ENCODE results near the gene CALML4. TPM values are rescaled to one million over a fixed set of nuclear protein-coding genes. Genes with fewer than 3 reads are reported as not detected.
A peak's percentile ranks its signal among the peaks of the same experiment; 100 is the strongest.
"Not testable (repeated sequence)": the region's sequence is repeated elsewhere in the genome, so short reads cannot be mapped to it uniquely, and the experiment has no call there.

Gene CALML4
- total and polyA plus RNA-seq, 7 experiments from 2014 or later = 0.13 to 14.6 (median 2.8) TPM

GRCh38 chr15:68221530-68222431 lies 16.6 kb upstream of the CALML4 start:
- H3K4me1 ChIP-seq (ENCODE audit: control insufficient read depth in 2 of 2, insufficient read depth in 2 of 2, low read length in 2 of 2); H3K27me3 ChIP-seq (ENCODE audit: control insufficient read depth in 2 of 2, insufficient read depth in 2 of 2, low read length in 2 of 2); H3K27ac ChIP-seq (ENCODE audit: low read depth, low read length); H3K9me3 Mint-ChIP-seq; H3K4me3 Mint-ChIP-seq; CTCF ChIA-PET; H3K27me3 Mint-ChIP-seq; H3K9me3 ChIP-seq (ENCODE audit: control insufficient read depth in 2 of 3, low read length in 3 of 3); H3K27ac Mint-ChIP-seq; H3K4me3 ChIP-seq (ENCODE audit: low read length); ATAC-seq; POLR2A ChIA-PET: not testable (repeated sequence)
- peaks cover 0 to 12% (median 0%) of the 10 kb centered on the region in 3 experiments for H3K36me3 ChIP-seq (ENCODE audit: control insufficient read depth in 2 of 3, insufficient read depth in 3 of 3, low read length in 3 of 3)
- peak in 1 of 9 donors; percentile 8 for DNase-seq
- intact Hi-C loops (cut with micrococcal nuclease) = loop anchor here in 1 of 2 donors (10.0 kb wide), 1 partner anchor 943 kb away; the partner anchor contains the start of gene GLCE
- H3K36me3 Mint-ChIP-seq = peaks cover 0 to 12% (median 6%) of the 10 kb centered on the region in 5 donors
- H3K4me1 Mint-ChIP-seq = peaks cover 9 to 23% (median 15%) of the 10 kb centered on the region in 7 donors

- ATAC-seq = no peak
- H3K27ac Mint-ChIP-seq = no peak overlapping the region
- no peak overlapping the region for H3K4me3 ChIP-seq (ENCODE audit: low read length)
- no peaks in the 10 kb centered on the region for H3K27me3 Mint-ChIP-seq
- peaks cover 0 to 20% (median 0%) of the 10 kb centered on the region in 3 experiments for H3K36me3 ChIP-seq (ENCODE audit: control insufficient read depth in 2 of 3, insufficient read depth in 3 of 3, low read length in 3 of 3)
- H3K9me3 Mint-ChIP-seq = no peaks in the 10 kb centered on the region
- no peaks in the 10 kb centered on the region for H3K27me3 ChIP-seq (ENCODE audit: control insufficient read depth in 2 of 2, insufficient read depth in 2 of 2, low read length in 2 of 2)
- H3K36me3 Mint-ChIP-seq = peaks cover 0 to 14% (median 7%) of the 10 kb centered on the region in 5 donors
- intact Hi-C loops (cut with micrococcal nuclease) = loop anchor here in 1 of 2 donors (10.0 kb wide), 1 partner anchor 944 kb away; the partner anchor contains the start of gene GLCE
- H3K4me1 Mint-ChIP-seq = peaks cover 9 to 22% (median 12%) of the 10 kb centered on the region in 7 donors
- POLR2A ChIA-PET = interaction anchor here (0.6 kb wide), 1 partner anchor 51 kb away, joined by 3 read pairs; no protein-coding TSS in a partner anchor
- H3K4me3 Mint-ChIP-seq = no peak overlapping the region
- H3K27ac ChIP-seq (ENCODE audit: low read depth, low read length) = no peak overlapping the region
- no peak for DNase-seq
- CTCF ChIA-PET = interaction anchor here (0.6 to 1.4 kb wide), 2 partner anchors 10 to 19 kb away, joined by 3 to 4 read pairs; no protein-coding TSS in a partner anchor
- H3K9me3 ChIP-seq (ENCODE audit: control insufficient read depth in 2 of 3, low read length in 3 of 3) = no peaks in the 10 kb centered on the region
- H3K4me1 ChIP-seq (ENCODE audit: control insufficient read depth in 2 of 2, insufficient read depth in 2 of 2, low read length in 2 of 2) = no peaks in the 10 kb centered on the region
These were observed 15.8 kb upstream of the CALML4 start for GRCh38 chr15:68220967-68221366.

GRCh38 chr15:68220489-68220888 lies 15.4 kb upstream of the CALML4 start:
- H3K4me1 Mint-ChIP-seq = peaks cover 9 to 22% (median 12%) of the 10 kb centered on the region in 7 donors
- H3K27me3 Mint-ChIP-seq = no peaks in the 10 kb centered on the region
- peaks cover 0 to 15% (median 7%) of the 10 kb centered on the region in 5 donors for H3K36me3 Mint-ChIP-seq
- Histone ChIP-seq H3K27ac (ENCODE audit: low read depth, low read length) (no peak overlapping the region), H3K36me3 (ENCODE audit: control insufficient read depth in 2 of 3, insufficient read depth in 3 of 3, low read length in 3 of 3) (peaks cover 0 to 22% (median 0%) of the 10 kb centered on the region in 3 experiments), H3K27me3 (ENCODE audit: control insufficient read depth in 2 of 2, insufficient read depth in 2 of 2, low read length in 2 of 2) (no peaks in the 10 kb centered on the region), H3K4me1 (ENCODE audit: control insufficient read depth in 2 of 2, insufficient read depth in 2 of 2, low read length in 2 of 2) (no peaks in the 10 kb centered on the region), H3K4me3 (ENCODE audit: low read length) (no peak overlapping the region), H3K9me3 (ENCODE audit: control insufficient read depth in 2 of 3, low read length in 3 of 3) (no peaks in the 10 kb centered on the region)
- H3K4me3 Mint-ChIP-seq = no peak overlapping the region
- ChIA-PET POLR2A (interaction anchor here (0.8 kb wide), 1 partner anchor 25 kb away, joined by 3 read pairs; no protein-coding TSS in a partner anchor), CTCF (interaction anchor here (0.6 to 1.4 kb wide), 2 partner anchors 10 to 20 kb away, joined by 3 to 4 read pairs; no protein-coding TSS in a partner anchor)
- ATAC-seq (no peak), DNase-seq (no peak)
- H3K27ac Mint-ChIP-seq = no peak overlapping the region
- intact Hi-C loops (cut with micrococcal nuclease) = loop anchor here in 1 of 2 donors (10.0 kb wide), 1 partner anchor 944 kb away; the partner anchor contains the start of gene GLCE
- no peaks in the 10 kb centered on the region for H3K9me3 Mint-ChIP-seq

GRCh38 chr15:68218847-68219798 lies 14.0 kb upstream of the CALML4 start:
- Mint-ChIP-seq H3K36me3 (peaks cover 0 to 15% (median 6%) of the 10 kb centered on the region in 5 donors), H3K4me3 (no peak overlapping the region), H3K27me3 (no peaks in the 10 kb centered on the region), H3K27ac (no peak overlapping the region), H3K4me1 (peaks cover 0 to 12% (median 4%) of the 10 kb centered on the region in 7 donors), H3K9me3 (no peaks in the 10 kb centered on the region)
- no peaks in the 10 kb centered on the region for H3K27me3 ChIP-seq (ENCODE audit: control insufficient read depth in 2 of 2, insufficient read depth in 2 of 2, low read length in 2 of 2)
- no peaks in the 10 kb centered on the region for H3K9me3 ChIP-seq (ENCODE audit: control insufficient read depth in 2 of 3, low read length in 3 of 3)
- ChIA-PET POLR2A (no interaction called here), CTCF (interaction anchor here (1.4 kb wide), 1 partner anchor 8 kb away, joined by 4 read pairs; no protein-coding TSS in a partner anchor)
- DNase-seq = no peak
- H3K27ac ChIP-seq (ENCODE audit: low read depth, low read length) = no peak overlapping the region
- no peak for ATAC-seq
- intact Hi-C loops (cut with micrococcal nuclease) = no loop called here
- H3K36me3 ChIP-seq (ENCODE audit: control insufficient read depth in 2 of 3, insufficient read depth in 3 of 3, low read length in 3 of 3) = peaks cover 0 to 22% (median 0%) of the 10 kb centered on the region in 3 experiments
- no peaks in the 10 kb centered on the region for H3K4me1 ChIP-seq (ENCODE audit: control insufficient read depth in 2 of 2, insufficient read depth in 2 of 2, low read length in 2 of 2)
- no peak overlapping the region for H3K4me3 ChIP-seq (ENCODE audit: low read length)

- ChIA-PET POLR2A (no interaction called here), CTCF (no interaction called here)
- no peak for DNase-seq
- Histone ChIP-seq H3K27ac (ENCODE audit: low read depth, low read length) (no peak overlapping the region), H3K4me3 (ENCODE audit: low read length) (no peak overlapping the region), H3K27me3 (ENCODE audit: control insufficient read depth in 2 of 2, insufficient read depth in 2 of 2, low read length in 2 of 2) (no peaks in the 10 kb centered on the region), H3K4me1 (ENCODE audit: control insufficient read depth in 2 of 2, insufficient read depth in 2 of 2, low read length in 2 of 2) (no peaks in the 10 kb centered on the region), H3K9me3 (ENCODE audit: control insufficient read depth in 2 of 3, low read length in 3 of 3) (no peaks in the 10 kb centered on the region), H3K36me3 (ENCODE audit: control insufficient read depth in 2 of 3, insufficient read depth in 3 of 3, low read length in 3 of 3) (peaks cover 0 to 27% (median 0%) of the 10 kb centered on the region in 3 experiments)
- intact Hi-C loops (cut with micrococcal nuclease) = no loop called here
- ATAC-seq = no peak
- H3K27ac Mint-ChIP-seq = no peak overlapping the region
- peaks cover 0 to 15% (median 6%) of the 10 kb centered on the region in 5 donors for H3K36me3 Mint-ChIP-seq
- no peak overlapping the region for H3K4me3 Mint-ChIP-seq
- H3K9me3 Mint-ChIP-seq = no peaks in the 10 kb centered on the region
- no peaks in the 10 kb centered on the region for H3K27me3 Mint-ChIP-seq
- peaks cover 0 to 12% (median 4%) of the 10 kb centered on the region in 7 donors for H3K4me1 Mint-ChIP-seq
These were observed 13.2 kb upstream of the CALML4 start for GRCh38 chr15:68218331-68218730.

- no peak for DNase-seq
- no peak overlapping the region for H3K4me3 Mint-ChIP-seq
- Histone ChIP-seq H3K27me3 (ENCODE audit: control insufficient read depth in 2 of 2, insufficient read depth in 2 of 2, low read length in 2 of 2) (no peaks in the 10 kb centered on the region), H3K4me1 (ENCODE audit: control insufficient read depth in 2 of 2, insufficient read depth in 2 of 2, low read length in 2 of 2) (no peaks in the 10 kb centered on the region), H3K27ac (ENCODE audit: low read depth, low read length) (no peak overlapping the region), H3K4me3 (ENCODE audit: low read length) (no peak overlapping the region), H3K9me3 (ENCODE audit: control insufficient read depth in 2 of 3, low read length in 3 of 3) (no peaks in the 10 kb centered on the region), H3K36me3 (ENCODE audit: control insufficient read depth in 2 of 3, insufficient read depth in 3 of 3, low read length in 3 of 3) (peaks cover 0 to 27% (median 0%) of the 10 kb centered on the region in 3 experiments)
- ChIA-PET CTCF (no interaction called here), POLR2A (no interaction called here)
- intact Hi-C loops (cut with micrococcal nuclease) = no loop called here
- no peak overlapping the region for H3K27ac Mint-ChIP-seq
- H3K4me1 Mint-ChIP-seq = peaks cover 0 to 7% (median 0%) of the 10 kb centered on the region in 7 donors
- ATAC-seq = no peak
- H3K36me3 Mint-ChIP-seq = peaks cover 0 to 15% (median 4%) of the 10 kb centered on the region in 5 donors
- no peaks in the 10 kb centered on the region for H3K9me3 Mint-ChIP-seq
- H3K27me3 Mint-ChIP-seq = no peaks in the 10 kb centered on the region
These were observed 12.2 kb upstream of the CALML4 start for GRCh38 chr15:68217341-68217740.

Data from naive thymus-derived CD4-positive, alpha-beta T cell (primary cell).